ENCODE measurements around the gene THAP11. TPM values are rescaled to one million over a fixed set of nuclear protein-coding genes. Genes with fewer than 3 reads are reported as not detected.

Gene THAP11
- polyA plus RNA-seq (2013, experiment 1 of 2): 26.9 TPM
- 26.7 TPM for polyA plus RNA-seq (2013, experiment 2 of 2)

DNA sequence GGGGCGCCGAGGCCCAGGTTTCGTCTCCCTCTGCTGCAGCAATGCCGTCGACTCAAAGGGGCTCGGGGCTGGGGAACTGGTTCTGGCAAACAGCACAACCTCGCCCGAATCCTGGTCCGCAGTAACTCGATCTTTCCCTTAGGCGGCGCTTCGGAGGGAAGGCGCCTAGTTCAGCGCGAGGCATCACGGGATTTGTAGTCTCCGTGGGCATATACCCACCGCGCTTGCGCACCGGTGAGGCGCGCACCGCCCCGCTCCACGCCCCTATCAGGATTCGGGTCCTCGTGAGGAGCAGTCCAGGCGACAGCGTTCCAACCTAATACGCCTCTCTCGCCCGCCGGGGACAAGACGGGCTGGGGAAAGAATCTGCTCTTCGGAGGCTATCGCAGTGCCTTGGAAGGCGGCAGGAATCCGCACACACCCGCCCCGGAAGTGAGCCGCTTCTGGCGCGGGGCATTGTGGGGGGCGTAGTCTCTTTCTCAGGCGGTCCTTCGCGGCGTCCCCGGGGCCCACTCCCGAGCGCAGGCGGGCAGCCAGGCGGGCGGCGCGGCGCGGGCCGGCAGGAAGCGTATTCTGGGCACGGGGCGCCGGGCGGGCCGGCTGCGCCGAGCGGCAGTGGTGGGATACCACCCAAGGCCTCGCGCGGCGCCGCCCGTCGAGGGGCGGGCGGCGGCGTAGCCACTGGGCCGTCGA, at the start of gene THAP11:
THAP11 (plus strand) TSS at position 505 of the 693 bp plus-strand sequence. CDS start 235 bp downstream, outside the sequence.
- H3K4me1 ChIP-seq (ENCODE audit: control insufficient read depth, low read depth, low read length): peaks cover 14% of the 10 kb centered on the region
- H3K56ac ChIP-seq (ENCODE audit: low read length): peak within 1 kb of the TSS; percentile 100
- no peaks in the 10 kb centered on the region for H3K27me3 ChIP-seq (ENCODE audit: insufficient read depth, low read length, poor library complexity)
- H2AK5ac ChIP-seq (ENCODE audit: low read length): no peak within 1 kb of the TSS
- H3K36me3 ChIP-seq (ENCODE audit: control insufficient read depth, insufficient read depth, low read length): no peaks in the 10 kb centered on the region
- H3K4me3 ChIP-seq (ENCODE audit: low read length): peak within 1 kb of the TSS; percentile 95
- no CpG with 5 or more reads among the region's 83 CpGs for WGBS (ENCODE audit: extremely low coverage, insufficient coverage, low lambda C conversion rate)
- H3K79me1 ChIP-seq (ENCODE audit: low read length): peaks cover 16% of the 10 kb centered on the region
- peaks cover 22% of the 10 kb centered on the region for H3K79me2 ChIP-seq (ENCODE audit: control insufficient read depth, insufficient read depth, low read length)
- DNase-seq: peak; percentile 98
- H3K23ac ChIP-seq (ENCODE audit: low read length): no peak within 1 kb of the TSS
- H4K5ac ChIP-seq (ENCODE audit: low read length): peak within 1 kb of the TSS; percentile 81
- peak within 1 kb of the TSS; percentile 87 for H3K4me2 ChIP-seq (ENCODE audit: low read length)
- peak within 1 kb of the TSS; percentile 98 for H3K9ac ChIP-seq (ENCODE audit: low read length)
- peak within 1 kb of the TSS; percentile 62 for H3K18ac ChIP-seq (ENCODE audit: low read length)
- H3K4ac ChIP-seq (ENCODE audit: low read depth, low read length): peak within 1 kb of the TSS; percentile 60
- H2BK120ac ChIP-seq (ENCODE audit: low read depth, low read length): no peak within 1 kb of the TSS
- peak within 1 kb of the TSS; percentile 6 for H4K8ac ChIP-seq (ENCODE audit: low read depth, low read length)
- H3K27ac ChIP-seq (ENCODE audit: low read depth, low read length): peak within 1 kb of the TSS; percentile 98
- H2BK5ac ChIP-seq (ENCODE audit: low read length): peak within 1 kb of the TSS; percentile 99
- no peak within 1 kb of the TSS for H2BK15ac ChIP-seq (replicated peaks; ENCODE audit: low read depth)

- H2AK5ac ChIP-seq (ENCODE audit: low read length): no peak overlapping the region
- H3K79me2 ChIP-seq (ENCODE audit: control insufficient read depth, insufficient read depth, low read length): peaks cover 8% of the 10 kb centered on the region
- H3K4me1 ChIP-seq (ENCODE audit: control insufficient read depth, low read depth, low read length): no peaks in the 10 kb centered on the region
- H2BK15ac ChIP-seq (replicated peaks; ENCODE audit: low read depth): no peak overlapping the region
- H3K4me2 ChIP-seq (ENCODE audit: low read length): no peak overlapping the region
- no peak overlapping the region for H2BK5ac ChIP-seq (ENCODE audit: low read length)
- no peak overlapping the region for H4K8ac ChIP-seq (ENCODE audit: low read depth, low read length)
- H3K18ac ChIP-seq (ENCODE audit: low read length): no peak overlapping the region
- H3K56ac ChIP-seq (ENCODE audit: low read length): no peak overlapping the region
- H3K36me3 ChIP-seq (ENCODE audit: control insufficient read depth, insufficient read depth, low read length): peaks cover 2% of the 10 kb centered on the region
- DNase-seq: no peak
- no CpG with 5 or more reads among the region's 5 CpGs for WGBS (ENCODE audit: extremely low coverage, insufficient coverage, low lambda C conversion rate)
- peaks cover 12% of the 10 kb centered on the region for H3K79me1 ChIP-seq (ENCODE audit: low read length)
- H3K27ac ChIP-seq (ENCODE audit: low read depth, low read length): no peak overlapping the region
- no peak overlapping the region for H2BK120ac ChIP-seq (ENCODE audit: low read depth, low read length)
- no peak overlapping the region for H3K9ac ChIP-seq (ENCODE audit: low read length)
- no peak overlapping the region for H3K23ac ChIP-seq (ENCODE audit: low read length)
- no peaks in the 10 kb centered on the region for H3K27me3 ChIP-seq (ENCODE audit: insufficient read depth, low read length, poor library complexity)
- no peak overlapping the region for H3K4me3 ChIP-seq (ENCODE audit: low read length)
- no peak overlapping the region for H4K5ac ChIP-seq (ENCODE audit: low read length)
- H3K4ac ChIP-seq (ENCODE audit: low read depth, low read length): no peak overlapping the region
These were observed 45.9 kb upstream of the THAP11 start for GRCh38 chr16:67796099-67796718.

DNA sequence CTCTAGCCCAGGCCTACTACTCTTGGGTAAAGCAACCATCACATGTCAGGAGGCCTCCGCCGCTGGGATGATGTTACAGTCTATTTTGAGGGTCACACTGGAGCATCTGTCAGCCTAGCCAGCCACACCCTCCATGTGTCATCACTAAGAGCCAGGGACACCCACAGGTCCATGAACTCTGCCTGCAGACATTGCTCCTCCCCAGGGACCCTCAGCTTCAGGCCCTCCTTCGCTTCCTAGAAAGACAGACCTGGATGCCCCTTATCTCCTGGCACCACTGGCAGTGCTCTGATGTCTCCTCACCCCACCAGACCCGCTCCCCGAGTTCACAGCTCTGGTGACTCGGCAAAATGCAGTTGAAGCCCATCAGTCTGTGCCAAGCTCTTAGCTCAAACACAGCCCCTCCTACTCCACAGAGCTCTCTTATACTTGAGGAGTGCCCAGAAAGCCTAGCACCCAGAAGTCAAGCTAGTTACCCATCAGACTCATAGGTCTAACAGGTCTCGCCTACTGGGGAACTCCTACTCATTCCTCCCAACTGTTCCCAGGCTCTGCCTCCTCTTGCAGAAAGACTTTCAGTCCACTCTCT, 41.7 kb upstream of the THAP11 start:
- Histone ChIP-seq H3K56ac (ENCODE audit: low read length) (no peak overlapping the region), H3K27me3 (ENCODE audit: insufficient read depth, low read length, poor library complexity) (no peaks in the 10 kb centered on the region), H3K4ac (ENCODE audit: low read depth, low read length) (no peak overlapping the region), H3K23ac (ENCODE audit: low read length) (no peak overlapping the region), H4K8ac (ENCODE audit: low read depth, low read length) (no peak overlapping the region), H3K4me3 (ENCODE audit: low read length) (no peak overlapping the region), H4K5ac (ENCODE audit: low read length) (no peak overlapping the region), H2AK5ac (ENCODE audit: low read length) (no peak overlapping the region), H3K18ac (ENCODE audit: low read length) (no peak overlapping the region), H3K4me2 (ENCODE audit: low read length) (no peak overlapping the region), H3K9ac (ENCODE audit: low read length) (no peak overlapping the region), H3K4me1 (ENCODE audit: control insufficient read depth, low read depth, low read length) (no peaks in the 10 kb centered on the region), H3K27ac (ENCODE audit: low read depth, low read length) (no peak overlapping the region), H2BK5ac (ENCODE audit: low read length) (no peak overlapping the region), H3K36me3 (ENCODE audit: control insufficient read depth, insufficient read depth, low read length) (peaks cover 4% of the 10 kb centered on the region), H3K79me2 (ENCODE audit: control insufficient read depth, insufficient read depth, low read length) (peaks cover 19% of the 10 kb centered on the region), H2BK120ac (ENCODE audit: low read depth, low read length) (no peak overlapping the region), H3K79me1 (ENCODE audit: low read length) (peaks cover 22% of the 10 kb centered on the region), H2BK15ac (replicated peaks; ENCODE audit: low read depth) (no peak overlapping the region)
- no CpG with 5 or more reads among the region's 7 CpGs for WGBS (ENCODE audit: extremely low coverage, insufficient coverage, low lambda C conversion rate)
- no peak for DNase-seq

- no peak overlapping the region for H2BK15ac ChIP-seq (replicated peaks; ENCODE audit: low read depth)
- no peak for DNase-seq
- H2AK5ac ChIP-seq (ENCODE audit: low read length): no peak overlapping the region
- H3K79me2 ChIP-seq (ENCODE audit: control insufficient read depth, insufficient read depth, low read length): peaks cover 25% of the 10 kb centered on the region
- no peak overlapping the region for H3K4ac ChIP-seq (ENCODE audit: low read depth, low read length)
- H3K36me3 ChIP-seq (ENCODE audit: control insufficient read depth, insufficient read depth, low read length): peaks cover 4% of the 10 kb centered on the region
- no peak overlapping the region for H4K5ac ChIP-seq (ENCODE audit: low read length)
- no peak overlapping the region for H3K4me3 ChIP-seq (ENCODE audit: low read length)
- WGBS (ENCODE audit: extremely low coverage, insufficient coverage, low lambda C conversion rate): no CpG with 5 or more reads among the region's 1 CpG
- no peak overlapping the region for H3K4me2 ChIP-seq (ENCODE audit: low read length)
- H3K56ac ChIP-seq (ENCODE audit: low read length): no peak overlapping the region
- peaks cover 28% of the 10 kb centered on the region for H3K79me1 ChIP-seq (ENCODE audit: low read length)
- no peaks in the 10 kb centered on the region for H3K27me3 ChIP-seq (ENCODE audit: insufficient read depth, low read length, poor library complexity)
- H2BK5ac ChIP-seq (ENCODE audit: low read length): no peak overlapping the region
- no peak overlapping the region for H4K8ac ChIP-seq (ENCODE audit: low read depth, low read length)
- no peak overlapping the region for H3K18ac ChIP-seq (ENCODE audit: low read length)
- no peak overlapping the region for H3K9ac ChIP-seq (ENCODE audit: low read length)
- H2BK120ac ChIP-seq (ENCODE audit: low read depth, low read length): no peak overlapping the region
- no peak overlapping the region for H3K23ac ChIP-seq (ENCODE audit: low read length)
- peaks cover 1% of the 10 kb centered on the region for H3K4me1 ChIP-seq (ENCODE audit: control insufficient read depth, low read depth, low read length)
- no peak overlapping the region for H3K27ac ChIP-seq (ENCODE audit: low read depth, low read length)
These were observed 40.9 kb upstream of the THAP11 start for GRCh38 chr16:67801241-67801640.

DNA sequence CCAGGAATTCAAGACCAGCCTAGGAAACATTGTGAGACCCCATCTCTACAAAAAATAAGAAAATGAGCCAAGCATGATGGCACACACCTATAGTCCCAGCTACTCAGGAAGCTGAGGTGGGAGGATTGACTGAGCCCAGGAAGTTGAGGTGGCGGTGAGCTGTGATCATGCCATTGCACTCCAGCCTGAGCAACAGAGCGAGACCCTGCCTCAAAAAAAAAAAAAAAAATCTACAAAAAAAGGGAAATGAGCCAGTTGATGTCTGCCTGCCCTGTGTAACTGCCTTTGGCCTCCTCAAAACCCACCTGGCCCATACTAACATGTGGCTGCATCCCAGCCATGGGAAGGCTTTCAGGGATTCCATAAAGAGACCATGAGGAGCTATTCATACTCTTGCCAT, 40.2 kb upstream of the THAP11 start:
- Histone ChIP-seq H2BK120ac (ENCODE audit: low read depth, low read length) (no peak overlapping the region), H3K9ac (ENCODE audit: low read length) (no peak overlapping the region), H2AK5ac (ENCODE audit: low read length) (no peak overlapping the region), H3K4ac (ENCODE audit: low read depth, low read length) (no peak overlapping the region), H4K5ac (ENCODE audit: low read length) (no peak overlapping the region), H3K4me2 (ENCODE audit: low read length) (no peak overlapping the region), H3K4me3 (ENCODE audit: low read length) (no peak overlapping the region), H3K27ac (ENCODE audit: low read depth, low read length) (no peak overlapping the region), H3K36me3 (ENCODE audit: control insufficient read depth, insufficient read depth, low read length) (peaks cover 4% of the 10 kb centered on the region), H4K8ac (ENCODE audit: low read depth, low read length) (no peak overlapping the region), H3K23ac (ENCODE audit: low read length) (no peak overlapping the region), H2BK5ac (ENCODE audit: low read length) (no peak overlapping the region), H2BK15ac (replicated peaks; ENCODE audit: low read depth) (no peak overlapping the region), H3K56ac (ENCODE audit: low read length) (no peak overlapping the region), H3K27me3 (ENCODE audit: insufficient read depth, low read length, poor library complexity) (no peaks in the 10 kb centered on the region), H3K4me1 (ENCODE audit: control insufficient read depth, low read depth, low read length) (peaks cover 1% of the 10 kb centered on the region), H3K18ac (ENCODE audit: low read length) (no peak overlapping the region), H3K79me2 (ENCODE audit: control insufficient read depth, insufficient read depth, low read length) (peaks cover 24% of the 10 kb centered on the region), H3K79me1 (ENCODE audit: low read length) (peaks cover 26% of the 10 kb centered on the region)
- no CpG with 5 or more reads among the region's 2 CpGs for WGBS (ENCODE audit: extremely low coverage, insufficient coverage, low lambda C conversion rate)
- DNase-seq: no peak

All from mesendoderm (in vitro differentiated cells).